CD8-positive, alpha-beta memory T cell (primary cell): ENCODE data around the gene CTSW. TPM values are rescaled to one million over a fixed set of nuclear protein-coding genes. Genes with fewer than 3 reads are reported as not detected.
A peak's percentile ranks its signal among the peaks of the same experiment; 100 is the strongest.

ENCODE experiments used
- CTCF ChIA-PET: fragments of 350-600 bp; sonication (Branson Sonifier 250); formaldehyde crosslinking; loops from one replicate; lab custom pipeline; 2021; ENCODE audit warnings: antibody characterized with exemption; lab: Charles Lee
- POLR2A ChIA-PET: fragments of 350-600 bp; sonication (Branson Sonifier 250); formaldehyde crosslinking; loops from one replicate; lab custom pipeline; 2021; ENCODE audit warnings: antibody characterized with exemption; lab: Charles Lee
- DNase-seq, 5 donors: peaks; one replicate each; pipeline versions ENCODE4 v3.0.0 to v3.0.0-alpha.2; 2020 to 2022; ENCODE audit warnings: mixed read lengths in 1 of 5
- H3K27ac ChIP-seq: one replicate; pipeline ENCODE4 v1.7.0; 2013; ENCODE audit warnings: low read depth, mild to moderate bottlenecking, low read length, moderate library complexity
- H3K27me3 ChIP-seq: 2 replicates; pipeline ENCODE4 v1.7.0; 2013; ENCODE audit warnings: low read length, mild to moderate bottlenecking; ENCODE audit not compliant: insufficient read depth, poor library complexity, severe bottlenecking
- H3K36me3 ChIP-seq: 2 replicates; pipeline ENCODE4 v1.7.0; 2013; ENCODE audit warnings: mild to moderate bottlenecking, low read length, moderate library complexity; ENCODE audit not compliant: insufficient read depth
- H3K4me1 ChIP-seq: 2 replicates; pipeline ENCODE4 v1.7.0; 2013; ENCODE audit warnings: mild to moderate bottlenecking, low read length, moderate library complexity; ENCODE audit not compliant: insufficient read depth
- H3K4me3 ChIP-seq: 2 replicates; pipeline ENCODE4 v1.7.0; 2013; ENCODE audit warnings: mild to moderate bottlenecking, low read length
- H3K9me3 ChIP-seq: 2 replicates; pipeline ENCODE4 v1.7.0; 2013; ENCODE audit warnings: mild to moderate bottlenecking, low read length
- H3K27ac Mint-ChIP-seq, 8 donors: one replicate each; pipeline ENCODE4 v1.8.0; 2020 to 2021; ENCODE audit warnings: mixed read lengths in 8 of 8, mild to moderate bottlenecking in 6 of 8, inconsistent platforms in 3 of 8, moderate library complexity in 3 of 8
- H3K27me3 Mint-ChIP-seq, 2 donors: one replicate each; pipeline ENCODE4 v1.8.0; 2020 to 2021; ENCODE audit warnings: mixed read lengths in 2 of 2, mild to moderate bottlenecking in 1 of 2, moderate library complexity in 1 of 2
- H3K36me3 Mint-ChIP-seq, 3 donors: one replicate each; pipeline ENCODE4 v1.8.0; 2020 to 2021; ENCODE audit warnings: mixed read lengths in 3 of 3, inconsistent platforms in 1 of 3, mild to moderate bottlenecking in 1 of 3
- H3K4me1 Mint-ChIP-seq, 3 donors: one replicate each; pipeline ENCODE4 v1.8.0; 2020 to 2021; ENCODE audit warnings: mixed read lengths in 3 of 3, inconsistent platforms in 1 of 3, mild to moderate bottlenecking in 1 of 3
- H3K4me3 Mint-ChIP-seq, 7 donors: one replicate each; pipeline ENCODE4 v1.8.0; 2020 to 2021; ENCODE audit warnings: mixed read lengths in 7 of 7, mild to moderate bottlenecking in 6 of 7, moderate library complexity in 4 of 7, inconsistent platforms in 2 of 7
- H3K9me3 Mint-ChIP-seq, 5 donors: one replicate each; pipeline ENCODE4 v1.8.0; 2020 to 2022; ENCODE audit warnings: mixed read lengths in 5 of 5, mild to moderate bottlenecking in 3 of 5, moderate library complexity in 2 of 5, inconsistent platforms in 1 of 5
- polyA plus RNA-seq: library from polyadenylated mRNA; unstranded; fragments of 300-500 nt; fragmentation: Illumina TruSeq; gene quantifications from one replicate; pipeline ENCODE4 v1.2.3, GENCODE V29; 2021
- total RNA-seq, 2 experiments: library from RNA; stranded (reverse); gene quantifications; one replicate each; pipeline ENCODE4 v1.2.3, GENCODE V29; 2021

Gene CTSW
- total and polyA plus RNA-seq, 3 experiments from 2014 or later: 40.9 to 1,046 (median 44.3) TPM

DNA sequence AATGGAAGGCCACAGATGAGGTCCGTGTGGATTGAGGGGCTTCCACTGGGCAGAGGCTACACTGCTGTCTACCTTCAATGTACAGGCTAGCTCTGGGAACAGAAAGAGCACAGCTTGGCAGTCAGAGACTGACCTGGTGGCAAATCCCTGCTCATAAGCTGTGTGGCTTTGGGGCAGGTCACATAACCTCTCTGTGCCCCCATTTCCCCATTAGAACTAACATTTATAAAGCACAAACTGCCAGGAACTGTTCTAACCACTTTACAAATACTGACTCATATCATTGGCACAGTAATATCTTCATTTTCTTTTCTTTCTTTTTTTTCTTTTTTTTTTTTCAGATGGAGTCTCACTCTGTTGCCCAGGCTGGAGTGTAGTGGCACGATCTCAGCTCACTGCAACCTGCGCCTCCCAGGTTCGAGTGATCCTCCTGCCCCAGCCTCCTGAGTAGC, 17.4 kb downstream of the CTSW start:
- Histone ChIP-seq H3K9me3 (no peaks in the 10 kb centered on the region), H3K27me3 (peaks cover 6% of the 10 kb centered on the region), H3K36me3 (no peaks in the 10 kb centered on the region), H3K27ac (no peak overlapping the region), H3K4me1 (peaks cover 48% of the 10 kb centered on the region), H3K4me3 (no peak overlapping the region)
- ChIA-PET POLR2A (no interaction called here), CTCF (interaction anchor here (0.7 to 21.9 kb wide), 4 partner anchors 8 to 71 kb away, joined by 3 to 560 read pairs (median 46); partner anchors contain the start of genes CCDC85B, CFL1, CTSW and EFEMP2)
- no peaks in the 10 kb centered on the region for H3K36me3 Mint-ChIP-seq
- no peak overlapping the region for H3K4me3 Mint-ChIP-seq
- H3K4me1 Mint-ChIP-seq: peaks cover 33 to 38% (median 36%) of the 10 kb centered on the region in 3 donors
- no peaks in the 10 kb centered on the region for H3K9me3 Mint-ChIP-seq
- no peaks in the 10 kb centered on the region for H3K27me3 Mint-ChIP-seq
- DNase-seq: no peak
- peak overlapping the region in 2 of 8 donors; percentile 29 to 76 for H3K27ac Mint-ChIP-seq

DNA sequence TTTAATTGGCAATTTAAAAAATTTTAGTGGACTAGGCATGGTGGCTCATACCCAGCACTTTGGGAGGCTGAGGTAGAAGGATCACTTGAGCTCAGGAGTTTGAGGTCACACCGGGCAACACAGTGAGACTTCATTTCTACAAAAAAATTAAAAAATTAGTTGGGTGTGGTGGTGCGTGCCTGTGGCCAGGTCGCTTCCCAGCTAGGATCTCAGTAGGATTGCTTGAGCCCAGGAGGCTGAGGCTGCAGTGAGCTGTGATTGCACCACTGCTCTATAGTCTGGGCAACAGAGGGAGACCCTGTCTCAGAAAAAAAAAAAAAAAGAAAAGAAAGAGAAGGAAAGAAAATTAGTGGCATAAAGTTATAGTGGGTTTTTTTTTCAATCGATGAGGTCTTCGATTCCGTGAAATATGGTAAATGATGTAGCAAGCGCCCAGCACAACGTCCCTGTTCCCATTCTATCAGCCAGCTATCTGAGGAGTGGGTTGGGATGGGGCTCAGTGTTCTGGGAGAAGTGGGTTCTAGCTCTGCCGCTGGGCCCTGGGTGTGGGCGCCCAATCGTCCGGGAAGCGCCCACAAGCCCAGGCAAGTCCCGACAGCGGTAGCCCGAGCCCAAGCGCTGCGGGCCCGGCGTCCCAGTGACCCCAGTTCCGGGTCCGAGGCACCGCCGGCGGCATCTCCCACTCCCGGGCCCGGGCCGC, 19.2 kb downstream of the CTSW start:
- ChIA-PET POLR2A (interaction anchor here (1.1 to 3.7 kb wide), 4 partner anchors 8 to 39 kb away, joined by 3 to 32 read pairs (median 4); partner anchors contain the start of gene CCDC85B), CTCF (interaction anchor here (0.7 to 21.9 kb wide), 4 partner anchors 9 to 30 kb away, joined by 3 to 560 read pairs (median 46); partner anchors contain the start of genes CCDC85B, CFL1, CTSW and EFEMP2)
- Mint-ChIP-seq H3K27me3 (no peaks in the 10 kb centered on the region), H3K36me3 (no peaks in the 10 kb centered on the region), H3K9me3 (no peaks in the 10 kb centered on the region), H3K4me1 (peaks cover 16 to 20% (median 20%) of the 10 kb centered on the region in 3 donors), H3K4me3 (peak overlapping the region in 6 of 7 donors; percentile 57 to 82 (median 73)), H3K27ac (peak overlapping the region in 5 of 8 donors; percentile 32 to 90 (median 74))
- Histone ChIP-seq H3K4me3 (peak overlapping the region; percentile 50), H3K27ac (peak overlapping the region; percentile 62), H3K36me3 (no peaks in the 10 kb centered on the region), H3K4me1 (peaks cover 30% of the 10 kb centered on the region), H3K9me3 (no peaks in the 10 kb centered on the region), H3K27me3 (peaks cover 6% of the 10 kb centered on the region)
- DNase-seq: no peak

DNA sequence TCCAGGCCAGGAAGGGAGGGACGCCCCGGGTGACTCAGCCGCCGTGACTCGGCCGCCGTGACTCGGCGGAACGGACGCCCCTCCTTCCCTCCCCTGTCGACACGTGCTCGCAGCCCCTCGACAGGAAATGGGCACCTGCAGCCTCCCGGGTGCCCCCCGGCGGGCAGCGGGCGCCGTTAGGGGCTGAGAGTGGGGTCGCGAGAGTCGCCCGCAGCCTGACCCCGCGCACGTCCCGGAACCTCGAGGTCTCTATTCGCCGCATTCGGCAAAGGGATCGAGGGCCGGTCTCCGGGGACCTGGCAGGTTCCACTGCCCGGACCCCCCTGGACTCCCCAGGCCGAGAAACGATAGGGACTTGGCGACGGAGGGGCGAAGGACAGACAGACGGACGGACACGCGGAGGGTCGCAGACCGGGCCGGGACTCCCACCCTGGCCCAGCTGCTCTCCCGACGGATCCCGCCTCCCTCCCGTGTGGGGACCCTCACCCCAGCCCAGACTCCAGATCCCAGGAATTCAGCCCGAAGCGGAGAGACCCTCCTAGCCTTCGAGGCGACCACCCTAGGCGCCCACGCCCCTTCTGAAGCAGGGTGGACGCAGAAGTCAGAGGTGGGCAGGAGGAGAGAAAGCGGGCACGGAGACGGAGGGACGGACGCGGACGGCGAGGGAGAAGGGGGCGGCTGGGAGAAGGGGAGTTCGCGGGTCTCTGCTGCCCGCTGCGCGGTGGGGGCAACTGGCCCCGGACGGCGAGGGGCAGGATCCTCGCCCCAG, 19.9 kb downstream of the CTSW start:
- Mint-ChIP-seq H3K9me3 (no peaks in the 10 kb centered on the region), H3K27me3 (no peaks in the 10 kb centered on the region), H3K4me1 (peaks cover 10 to 13% (median 13%) of the 10 kb centered on the region in 3 donors), H3K4me3 (peak overlapping the region in 6 of 7 donors; percentile 19 to 61 (median 52)), H3K27ac (peak overlapping the region in 4 of 8 donors; percentile 23 to 83 (median 50)), H3K36me3 (no peaks in the 10 kb centered on the region)
- Histone ChIP-seq H3K27ac (peak overlapping the region; percentile 62), H3K36me3 (no peaks in the 10 kb centered on the region), H3K4me1 (peaks cover 24% of the 10 kb centered on the region), H3K4me3 (peak overlapping the region; percentile 50), H3K9me3 (no peaks in the 10 kb centered on the region), H3K27me3 (peaks cover 6% of the 10 kb centered on the region)
- peak in 4 of 5 donors; percentile 36 to 75 (median 60) for DNase-seq
- CTCF ChIA-PET: interaction anchor here (2.7 to 5.9 kb wide), 2 partner anchors 10 to 15 kb away, joined by 13 to 79 read pairs; partner anchors contain the start of genes CCDC85B and FIBP
- POLR2A ChIA-PET: interaction anchor here (1.3 to 3.7 kb wide), 3 partner anchors 9 to 40 kb away, joined by 3 to 32 read pairs (median 5); partner anchors contain the start of gene CCDC85B

GRCh38 chr11:65900125-65900898, 20.7 kb downstream of the CTSW start, which contains the start of gene FOSL1:
Gene FOSL1 (minus strand): TSS chr11:65900388. CDS start chr11:65900339, 49 bp downstream.
- Mint-ChIP-seq H3K27ac (peak within 1 kb of the TSS in 7 of 8 donors; percentile 36 to 92 (median 88)), H3K9me3 (no peaks in the 10 kb centered on the region), H3K4me3 (peak within 1 kb of the TSS; percentile 53 to 83 (median 58)), H3K4me1 (peaks cover 8 to 13% (median 11%) of the 10 kb centered on the region in 3 donors), H3K36me3 (no peaks in the 10 kb centered on the region), H3K27me3 (no peaks in the 10 kb centered on the region)
- Histone ChIP-seq H3K36me3 (no peaks in the 10 kb centered on the region), H3K9me3 (no peaks in the 10 kb centered on the region), H3K27me3 (peaks cover 6% of the 10 kb centered on the region), H3K4me3 (peak within 1 kb of the TSS; percentile 50), H3K4me1 (peaks cover 24% of the 10 kb centered on the region), H3K27ac (peak within 1 kb of the TSS; percentile 62)
- ChIA-PET POLR2A (interaction anchor here (0.7 to 3.7 kb wide), 4 partner anchors 10 to 19 kb away, joined by 3 to 32 read pairs (median 5); partner anchors contain the start of genes C11orf68, CCDC85B and FIBP), CTCF (interaction anchor here (1.0 to 5.9 kb wide), 4 partner anchors 11 to 167 kb away, joined by 3 to 79 read pairs (median 5); partner anchors contain the start of genes CCDC85B, FIBP and MUS81)
- DNase-seq: peak; percentile 90 to 95 (median 93)

GRCh38 chr11:65900899-65901180, 21.2 kb downstream of the CTSW start:
- H3K9me3 Mint-ChIP-seq: no peaks in the 10 kb centered on the region
- Histone ChIP-seq H3K4me1 (peaks cover 24% of the 10 kb centered on the region), H3K4me3 (no peak overlapping the region), H3K27me3 (peaks cover 6% of the 10 kb centered on the region), H3K9me3 (no peaks in the 10 kb centered on the region), H3K36me3 (no peaks in the 10 kb centered on the region), H3K27ac (no peak overlapping the region)
- H3K4me3 Mint-ChIP-seq: peak overlapping the region in 6 of 7 donors; percentile 52 to 83 (median 60)
- ChIA-PET POLR2A (interaction anchor here (0.7 to 3.7 kb wide), 3 partner anchors 10 to 18 kb away, joined by 3 to 32 read pairs (median 5); partner anchors contain the start of genes C11orf68, CCDC85B and FIBP), CTCF (interaction anchor here (1.0 to 5.9 kb wide), 5 partner anchors 11 to 167 kb away, joined by 3 to 79 read pairs (median 6); partner anchors contain the start of genes CCDC85B, FIBP and MUS81)
- H3K4me1 Mint-ChIP-seq: peaks cover 6 to 13% (median 7%) of the 10 kb centered on the region in 3 donors
- no peaks in the 10 kb centered on the region for H3K27me3 Mint-ChIP-seq
- H3K27ac Mint-ChIP-seq: peak overlapping the region in 7 of 8 donors; percentile 35 to 92 (median 88)
- H3K36me3 Mint-ChIP-seq: no peaks in the 10 kb centered on the region
- DNase-seq: no peak

GRCh38 chr11:65903068-65903481, 23.4 kb downstream of the CTSW start:
- Histone ChIP-seq H3K4me3 (no peak overlapping the region), H3K27me3 (peaks cover 6% of the 10 kb centered on the region), H3K27ac (peak overlapping the region; percentile 25), H3K36me3 (no peaks in the 10 kb centered on the region), H3K4me1 (peaks cover 24% of the 10 kb centered on the region), H3K9me3 (no peaks in the 10 kb centered on the region)
- H3K9me3 Mint-ChIP-seq: no peaks in the 10 kb centered on the region
- no peaks in the 10 kb centered on the region for H3K36me3 Mint-ChIP-seq
- no peak overlapping the region for H3K4me3 Mint-ChIP-seq
- H3K27ac Mint-ChIP-seq: peak overlapping the region in 2 of 8 donors; percentile 15 to 64
- H3K4me1 Mint-ChIP-seq: peaks cover 6 to 13% (median 6%) of the 10 kb centered on the region in 3 donors
- POLR2A ChIA-PET: no interaction called here
- peaks cover 0 to 5% of the 10 kb centered on the region in 2 donors for H3K27me3 Mint-ChIP-seq
- CTCF ChIA-PET: interaction anchor here (1.4 to 2.1 kb wide), 2 partner anchors 19 kb away, joined by 3 to 9 read pairs; no protein-coding TSS in a partner anchor
- no peak for DNase-seq
